SK-MEL-5 (cell line): ENCODE results near the gene CTSD. TPM values are rescaled to one million over a fixed set of nuclear protein-coding genes. Genes with fewer than 3 reads are reported as not detected.
"Not testable (repeated sequence)": the region's sequence is repeated elsewhere in the genome, so short reads cannot be mapped to it uniquely, and the experiment has no call there.

Source experiments
- DNase-seq: peaks from one replicate; pipeline ENCODE4 v3.0.0-alpha.2; 2016; ENCODE audit warnings: low read depth, low spot score
- in situ Hi-C: cut with HindIII; loops from 2 replicates; pipeline ENCODE4 v1.10.0; 2016; ENCODE audit warnings: low sequenced_read_pairs, high pct_unique_total_duplicates, low pct_unique_long_range_greater_than_20kb
- polyA plus RNA-seq, 2 experiments: library from polyadenylated mRNA; depleted of rRNA; stranded (reverse); fragments of >200 nt; gene quantifications; 2 replicates each; pipeline ENCODE4 v1.2.3, GENCODE V29; 2015
- total RNA-seq: library from RNA; depleted of rRNA; stranded (reverse); fragments of >200 nt; shearing (Covaris generic); gene quantifications from 2 replicates; pipeline ENCODE4 v1.2.3, GENCODE V29; 2014; rRNA removed

The CTSD gene
- total RNA-seq = 428 and 450 TPM in 2 replicates
- 1,298 and 1,366 TPM in 2 replicates for polyA plus RNA-seq (2015; cell fraction: cytosol; rRNA removed)
- polyA plus RNA-seq (2015; cell fraction: nucleus; rRNA removed) = 168 and 178 TPM in 2 replicates

- in situ Hi-C loops = no loop called here
- DNase-seq = peak; percentile 77
Measured at GRCh38 chr11:1763796-1764661, at the start of gene CTSD. CTSD (minus strand) TSS chr11:1763927; CDS start chr11:1763859, 68 bp downstream.

- DNase-seq, in situ Hi-C loops: not testable (repeated sequence)
Measured at GRCh38 chr11:1813356-1813755, 49.6 kb upstream of the CTSD start.

GRCh38 chr11:1812801-1813200, 49.1 kb upstream of the CTSD start:
- in situ Hi-C loops = no loop called here
- no peak for DNase-seq

- in situ Hi-C loops = no loop called here
- DNase-seq = no peak
Measured at GRCh38 chr11:1812274-1812673, 48.5 kb upstream of the CTSD start.

GRCh38 chr11:1810761-1811160, 47.0 kb upstream of the CTSD start:
- no peak for DNase-seq
- in situ Hi-C loops = no loop called here

GRCh38 chr11:1807264-1807995, 43.7 kb upstream of the CTSD start:
- in situ Hi-C loops = no loop called here

GRCh38 chr11:1805525-1805924, 41.8 kb upstream of the CTSD start:
- no peak for DNase-seq
- in situ Hi-C loops = no loop called here

More at GRCh38 chr11:1807264-1807995, 43.7 kb upstream of the CTSD start:
- DNase-seq = no peak

GRCh38 chr11:1803835-1804519, 40.2 kb upstream of the CTSD start:
- DNase-seq, in situ Hi-C loops: not testable (repeated sequence)

- in situ Hi-C loops = no loop called here
- no peak for DNase-seq
Measured at GRCh38 chr11:1803246-1803645, 39.5 kb upstream of the CTSD start.

GRCh38 chr11:1797391-1798125, 33.8 kb upstream of the CTSD start:
- DNase-seq = no peak
- in situ Hi-C loops = no loop called here

GRCh38 chr11:1796413-1797011, 32.8 kb upstream of the CTSD start:
- in situ Hi-C loops = no loop called here
- DNase-seq = no peak

- in situ Hi-C loops = no loop called here
- DNase-seq = no peak
Measured at GRCh38 chr11:1793081-1793480, 29.4 kb upstream of the CTSD start.

GRCh38 chr11:1792461-1792860, 28.7 kb upstream of the CTSD start:
- no peak for DNase-seq
- in situ Hi-C loops = no loop called here

- in situ Hi-C loops = no loop called here
- DNase-seq = no peak
Measured at GRCh38 chr11:1791912-1792311, 28.2 kb upstream of the CTSD start.

GRCh38 chr11:1786466-1786865, 22.7 kb upstream of the CTSD start:
- DNase-seq = no peak
- in situ Hi-C loops = no loop called here

- in situ Hi-C loops = no loop called here
- DNase-seq = no peak
Measured at GRCh38 chr11:1785749-1786413, 22.2 kb upstream of the CTSD start.
